GM23248 (cell line): Measurements from ENCODE around the gene ACOX3.

Experiments
- EZH2 ChIP-seq: fragments of 200-600 bp; sonication (generic); IDR thresholded peaks from 2 replicates; pipeline ENCODE4 v1.6.1; 2018; ENCODE audit warnings: antibody characterized with exemption, mild to moderate bottlenecking; ENCODE audit not compliant: insufficient read depth, poor library complexity, severe bottlenecking
- EZH2phosphoT487 ChIP-seq: fragments of 200-600 bp; sonication (generic); IDR thresholded peaks from 2 replicates; pipeline ENCODE4 v1.6.1; 2018; ENCODE audit warnings: antibody characterized with exemption, moderate library complexity, mild to moderate bottlenecking, low read depth; ENCODE audit not compliant: insufficient read depth

DNA sequence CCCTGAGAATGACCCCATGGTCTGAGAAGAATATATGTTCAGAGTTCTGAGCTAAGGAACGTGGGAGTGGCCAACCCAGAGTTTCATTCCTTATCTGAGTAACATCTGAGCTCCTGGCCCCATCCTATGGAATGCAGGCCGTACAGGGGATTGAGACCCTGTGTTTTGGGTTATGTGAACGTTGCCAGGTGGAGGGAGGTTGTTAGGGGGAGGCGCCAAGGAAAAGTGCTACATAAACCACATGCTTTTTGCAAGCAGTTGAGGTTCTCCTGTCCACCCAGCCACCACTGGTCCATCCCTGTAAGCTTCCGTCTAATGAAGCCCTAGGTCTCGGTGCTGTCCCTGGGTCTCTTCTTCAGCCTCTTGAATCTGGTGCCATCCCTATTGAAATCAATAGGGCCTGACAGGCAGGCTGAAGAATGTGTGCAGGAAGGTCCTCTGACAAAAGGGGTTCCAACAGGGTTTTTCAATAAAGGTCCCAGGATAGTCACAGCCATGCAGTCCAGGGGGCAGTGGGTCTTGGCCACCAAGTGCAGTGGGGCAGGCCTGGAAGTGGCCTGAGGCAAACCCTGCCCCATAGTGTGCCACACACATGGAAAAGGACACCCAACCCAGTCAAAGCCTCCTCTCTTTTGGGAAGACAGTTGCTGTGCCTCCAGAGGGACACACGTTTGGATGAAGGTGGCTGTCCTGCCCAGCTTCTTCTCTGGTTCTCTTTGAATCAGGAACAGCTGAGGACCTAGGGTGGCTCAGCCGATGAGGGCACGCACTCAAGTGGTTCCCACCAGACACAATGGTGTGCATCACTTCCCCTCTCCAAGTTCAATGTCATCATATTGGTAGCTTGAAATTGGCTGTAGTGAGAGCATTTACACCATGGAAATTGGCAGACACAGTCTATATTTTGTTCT is 117.5 kb downstream of the ACOX3 start:
- TF ChIP-seq EZH2 (no peak), EZH2phosphoT487 (no peak)
